ENCODE measurements around the gene ATG16L2.
"Not testable (repeated sequence)": the region's sequence is repeated elsewhere in the genome, so short reads cannot be mapped to it uniquely, and the experiment has no call there.

Gene ATG16L2

GRCh38 chr11:72833811-72834493 is 19.7 kb downstream of the ATG16L2 start:
- intact Hi-C loops (cut with DNase I), result loop anchor here (5.0 to 10.0 kb wide), 2 partner anchors 311 to 408 kb away; partner anchors contain the start of gene FCHSD2
- DNase-seq, result no peak

DNA sequence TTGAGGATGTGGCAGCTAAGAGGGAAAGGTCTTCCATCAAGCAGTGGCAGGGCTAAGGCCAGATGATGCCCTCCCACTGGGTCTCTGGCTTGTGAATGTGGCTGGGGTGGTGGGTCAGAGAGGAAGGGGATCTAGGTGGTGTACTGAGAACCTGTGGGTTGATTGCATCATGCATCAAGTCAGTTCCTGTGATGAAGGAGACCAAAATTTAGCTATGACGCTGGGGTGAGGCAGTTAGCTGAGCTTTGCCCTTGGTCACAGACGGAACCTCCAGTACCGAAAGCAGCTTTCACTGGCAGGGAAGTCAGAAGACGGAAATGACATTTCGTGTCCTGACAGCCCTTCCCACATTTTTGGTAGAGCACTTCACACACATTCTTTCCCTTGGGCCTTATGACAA is 20.7 kb downstream of the ATG16L2 start:
- DNase-seq, result no peak
- intact Hi-C loops (cut with DNase I), result loop anchor here (5.0 to 10.0 kb wide), 2 partner anchors 310 to 407 kb away; partner anchors contain the start of gene FCHSD2

GRCh38 chr11:72836111-72836510 is 21.9 kb downstream of the ATG16L2 start:
- intact Hi-C loops (cut with DNase I), result loop anchor here (10.0 kb wide), 1 partner anchor 309 kb away; the partner anchor contains the start of gene FCHSD2
- DNase-seq, result no peak

- no peak for DNase-seq
- intact Hi-C loops (cut with DNase I), result loop anchor here (10.0 kb wide), 1 partner anchor 306 kb away; the partner anchor contains the start of gene FCHSD2
Observed at GRCh38 chr11:72838691-72839305, 24.6 kb downstream of the ATG16L2 start.

DNA sequence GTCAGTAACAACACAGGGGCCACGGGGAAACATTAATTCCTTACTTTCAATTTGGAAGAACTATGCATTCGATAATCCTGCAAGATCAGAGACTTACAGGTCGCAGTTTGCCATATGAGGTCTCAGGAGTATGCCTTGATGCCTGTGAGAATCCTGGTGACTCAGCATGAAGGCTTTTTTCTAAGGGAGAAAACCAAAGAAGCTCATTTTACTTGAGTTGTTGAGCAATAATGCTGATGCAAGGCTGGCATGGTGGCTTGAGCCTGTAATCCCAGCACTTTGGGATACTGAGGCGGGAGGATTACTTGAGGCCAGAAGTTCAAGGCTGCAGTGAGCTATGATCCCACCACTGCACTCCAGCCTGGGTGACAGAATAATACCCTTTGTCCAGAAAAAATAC is 26.6 kb downstream of the ATG16L2 start:
- no peak for DNase-seq
- intact Hi-C loops (cut with DNase I), result no loop called here

DNA sequence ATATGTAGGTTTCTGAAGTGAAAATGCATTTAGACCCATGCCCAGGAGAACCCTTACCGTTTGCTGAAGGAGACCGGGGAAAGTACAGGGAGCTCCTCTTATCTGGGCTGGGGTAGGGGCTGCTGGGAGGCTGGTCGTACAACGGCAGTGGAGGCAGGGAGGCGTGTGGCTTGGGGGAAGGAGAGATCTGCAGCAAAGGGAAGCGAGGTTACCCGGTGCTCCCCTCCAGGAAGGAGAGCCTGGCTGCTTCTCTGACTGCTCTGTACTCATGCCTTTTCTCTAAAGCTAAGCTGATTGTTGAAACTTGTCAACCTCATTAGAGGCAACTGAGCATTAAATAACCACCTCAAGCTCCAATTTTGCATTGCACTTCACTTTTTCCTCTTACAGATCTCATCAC is 27.2 kb downstream of the ATG16L2 start:
- intact Hi-C loops (cut with DNase I), result no loop called here
- DNase-seq, result no peak

DNA sequence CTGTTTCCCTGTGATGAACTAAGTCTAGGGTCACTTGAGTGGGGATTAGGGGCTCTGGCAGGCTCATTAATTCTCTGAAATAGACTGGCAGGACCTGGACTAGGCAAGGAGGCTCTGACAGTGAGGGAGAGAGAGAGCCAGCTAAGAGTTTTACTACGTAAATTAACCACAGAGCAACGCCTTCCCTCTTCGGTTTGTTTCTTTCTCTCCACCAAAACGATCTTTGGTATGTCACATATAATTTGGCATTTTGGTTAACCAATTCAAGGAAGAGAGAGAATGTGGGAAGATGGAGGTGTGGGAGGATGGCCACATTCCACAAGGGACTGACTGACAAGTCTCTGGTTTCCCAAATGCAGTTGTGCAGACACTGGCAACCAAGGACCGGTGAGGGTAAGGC is 27.9 kb downstream of the ATG16L2 start:
- intact Hi-C loops (cut with DNase I), result no loop called here
- no peak for DNase-seq

DNA sequence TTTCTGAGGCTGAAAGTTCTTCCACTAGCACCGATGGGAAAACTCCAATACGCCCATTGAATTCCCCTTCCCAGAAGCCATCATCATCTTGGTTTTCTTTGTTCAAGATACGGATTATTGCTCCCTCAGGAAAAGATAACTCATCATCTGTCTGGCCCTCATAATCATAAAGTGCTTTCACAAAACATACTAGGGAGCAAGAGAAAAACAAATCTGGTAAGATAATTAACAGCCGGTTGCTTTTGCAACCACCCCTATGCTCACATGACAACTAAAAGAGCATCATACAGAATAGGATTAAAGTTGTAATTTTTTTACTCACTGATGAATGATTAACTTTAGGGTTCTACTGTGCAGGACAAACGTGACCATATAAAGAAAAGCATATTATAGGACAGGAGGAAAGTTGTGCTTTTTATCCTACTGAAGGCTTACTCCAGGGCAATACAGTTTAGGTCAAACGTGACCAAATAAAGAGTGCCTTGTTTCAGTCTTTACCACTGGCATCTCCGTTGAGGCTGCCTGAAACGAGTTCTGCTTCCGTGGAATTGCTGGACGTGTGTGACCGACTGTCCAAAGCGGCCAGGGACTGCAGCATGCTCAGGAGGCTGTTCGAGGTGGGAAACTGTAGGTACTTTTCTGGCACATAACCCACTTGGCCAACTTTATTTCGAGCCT is 28.6 kb downstream of the ATG16L2 start:
- no peak for DNase-seq
- intact Hi-C loops (cut with DNase I), result no loop called here

DNA sequence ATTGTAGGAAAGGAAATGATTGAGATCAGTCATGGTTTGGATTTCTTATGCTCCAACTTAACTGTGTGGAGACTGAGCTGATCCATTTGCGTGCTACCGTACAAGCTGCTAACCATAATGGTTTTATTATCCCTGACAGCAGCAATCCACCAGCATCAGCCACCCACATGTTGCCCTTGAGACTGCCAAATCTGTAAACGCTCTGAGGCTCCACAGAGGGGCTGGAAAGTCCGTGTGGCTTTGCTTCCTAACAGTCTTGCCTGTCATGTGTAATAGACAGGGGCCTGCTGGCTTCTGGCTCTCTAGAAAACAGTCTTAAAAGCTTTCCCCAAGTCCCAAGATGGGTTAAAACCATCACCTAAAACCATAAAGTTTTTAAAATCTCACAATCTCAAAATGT is 30.1 kb downstream of the ATG16L2 start:
- intact Hi-C loops (cut with DNase I), result no loop called here

DNA sequence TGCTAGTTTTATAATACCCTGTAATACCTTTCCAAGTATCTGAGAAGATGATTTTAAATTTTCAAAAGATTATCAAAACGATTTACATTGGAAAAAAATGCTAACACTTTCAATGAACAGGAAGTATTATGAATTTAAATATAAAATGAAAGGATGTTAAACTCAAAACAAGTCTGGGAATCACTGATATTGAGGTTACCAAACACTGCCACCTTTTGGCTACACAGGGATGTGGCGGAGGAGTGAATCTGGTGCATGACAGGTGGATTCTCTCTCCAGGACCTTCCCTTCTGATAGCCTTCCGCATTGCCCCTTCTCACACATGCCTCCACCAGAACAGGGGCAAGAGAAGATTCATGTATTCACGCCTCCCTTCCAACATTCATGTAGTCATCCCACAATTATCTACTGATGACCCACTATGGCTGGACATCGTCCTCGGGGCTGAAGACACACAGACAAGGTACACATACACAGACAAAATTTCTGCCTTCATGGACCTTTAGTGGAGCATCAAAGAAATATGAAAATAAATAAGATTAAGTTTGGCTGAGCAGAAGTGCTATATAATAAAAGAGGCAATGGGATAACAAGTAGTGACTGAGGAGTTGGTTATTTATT is 34.7 kb downstream of the ATG16L2 start:
- DNase-seq, result no peak
- intact Hi-C loops (cut with DNase I), result no loop called here

More for the DNA sequence above, 30.1 kb downstream of the ATG16L2 start:
- no peak for DNase-seq

DNA sequence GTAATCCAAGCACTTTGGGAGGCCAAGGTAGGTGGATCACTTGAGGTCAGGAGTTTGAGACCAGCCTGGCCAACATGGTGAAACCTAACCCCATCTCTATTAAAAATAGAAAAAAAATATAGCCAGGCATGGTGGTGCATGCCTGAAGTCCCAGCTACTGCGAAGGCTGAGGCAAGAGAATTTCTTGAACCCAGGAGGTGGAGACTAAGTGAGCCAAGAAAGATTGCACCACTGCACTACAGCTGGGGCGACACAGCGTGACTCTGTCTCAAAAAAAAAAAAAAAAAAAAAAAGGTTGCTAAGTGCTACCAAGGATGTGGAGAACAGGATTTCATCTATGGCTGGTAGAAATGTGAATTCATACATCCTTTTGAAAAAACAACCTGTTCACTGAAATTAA is 36.6 kb downstream of the ATG16L2 start:
- intact Hi-C loops (cut with DNase I), result no loop called here
- DNase-seq, result no peak

- no peak for DNase-seq
- intact Hi-C loops (cut with DNase I), result no loop called here
Observed at GRCh38 chr11:72851726-72852125, 37.5 kb downstream of the ATG16L2 start.

GRCh38 chr11:72856065-72856464 is 41.9 kb downstream of the ATG16L2 start:
- DNase-seq, result no peak
- intact Hi-C loops (cut with DNase I), result no loop called here

DNA sequence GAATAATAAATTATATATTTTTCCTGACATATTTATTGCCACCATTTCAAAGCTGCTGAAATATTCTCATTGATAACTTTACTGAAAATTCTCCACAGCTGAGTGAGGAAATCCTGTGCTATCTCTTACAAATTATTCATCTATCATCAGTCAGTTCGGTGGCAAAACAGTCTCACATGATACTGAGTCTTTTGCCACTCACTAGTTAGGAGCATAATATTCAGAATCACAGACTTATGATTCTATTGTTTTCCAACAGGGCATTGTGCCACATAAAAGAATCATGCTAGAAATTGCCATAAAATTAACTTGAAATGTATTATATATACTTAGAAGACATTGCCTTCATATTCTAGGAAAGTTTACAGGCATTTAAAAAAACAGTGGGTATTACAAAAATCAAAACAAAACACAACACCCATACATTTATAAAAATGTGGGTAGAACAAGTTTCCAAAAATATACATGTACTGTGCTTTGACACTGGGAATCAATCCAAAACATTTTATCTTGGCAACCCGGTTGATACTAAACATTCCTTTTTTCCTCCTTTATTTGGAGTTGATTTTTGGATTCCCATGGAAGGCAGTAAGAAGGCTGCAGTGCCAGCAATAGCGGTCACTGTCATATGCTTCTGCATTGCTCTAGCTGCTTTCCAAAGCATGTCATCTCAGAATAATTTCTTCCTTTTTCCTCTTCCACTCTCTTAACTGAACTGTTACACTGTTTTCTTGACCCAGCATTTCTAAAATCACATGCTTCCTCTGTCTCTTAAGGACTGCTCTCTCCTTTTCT is 42.5 kb downstream of the ATG16L2 start:
- no peak for DNase-seq
- intact Hi-C loops (cut with DNase I), result no loop called here

DNA sequence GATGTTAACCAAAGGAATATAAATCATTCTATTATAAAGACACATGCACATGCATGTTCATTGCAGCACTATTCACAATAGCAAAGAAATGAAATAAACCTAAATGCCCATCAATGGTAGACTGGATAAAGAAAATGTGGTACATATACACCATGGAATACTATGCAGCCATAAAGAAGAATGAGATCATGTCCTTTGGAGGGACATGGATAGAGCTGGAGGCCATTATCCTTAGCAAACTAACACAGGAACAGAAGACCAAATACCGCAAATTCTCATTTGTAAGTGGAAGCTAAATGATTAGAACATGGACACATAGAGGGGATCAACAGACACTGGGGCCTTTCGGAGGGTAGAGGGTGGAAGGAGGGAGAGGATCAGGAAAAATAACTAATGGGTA is 44.1 kb downstream of the ATG16L2 start:
- intact Hi-C loops (cut with DNase I); DNase-seq: not testable (repeated sequence)

DNA sequence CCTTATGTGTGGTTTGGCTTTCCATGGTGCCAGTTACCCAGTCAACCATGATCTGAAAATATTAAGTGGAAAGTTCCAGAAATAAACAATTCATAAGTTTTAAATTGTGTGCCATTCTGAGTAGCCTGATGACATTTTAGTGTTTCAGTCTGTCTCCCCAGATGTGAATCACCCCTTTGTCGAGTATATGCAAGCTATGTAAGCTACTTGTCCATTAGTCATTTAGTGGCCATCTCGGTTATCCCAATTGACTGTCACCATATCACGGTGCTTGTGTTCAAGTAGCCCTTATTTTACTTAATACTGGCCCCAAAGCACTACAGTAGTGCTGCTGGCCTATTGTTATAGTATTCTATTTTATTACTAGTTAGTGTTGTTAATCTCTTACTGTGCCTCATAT is 44.9 kb downstream of the ATG16L2 start:
- intact Hi-C loops (cut with DNase I), result no loop called here
- no peak for DNase-seq

DNA sequence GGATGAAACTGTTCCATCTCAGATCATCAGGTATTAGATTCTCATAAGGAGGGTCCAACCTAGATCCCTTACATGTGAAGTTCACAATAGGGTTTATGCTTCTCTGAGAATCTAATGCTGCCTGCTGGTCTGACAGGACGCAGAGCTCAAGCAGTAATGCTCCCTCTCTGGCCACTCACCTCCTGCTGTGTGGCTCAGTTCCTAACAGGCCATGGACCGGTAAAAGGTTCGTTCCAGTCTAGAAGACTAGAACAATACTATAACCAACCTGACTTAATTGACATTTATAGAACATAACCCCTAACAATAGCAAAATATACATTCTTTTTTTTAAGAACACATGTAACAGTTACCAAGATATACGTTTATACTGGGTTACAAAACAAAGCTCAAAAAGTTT is 45.8 kb downstream of the ATG16L2 start:
- DNase-seq, result no peak
- intact Hi-C loops (cut with DNase I), result no loop called here

GRCh38 chr11:72860592-72860991 is 46.4 kb downstream of the ATG16L2 start:
- DNase-seq, result no peak

DNA sequence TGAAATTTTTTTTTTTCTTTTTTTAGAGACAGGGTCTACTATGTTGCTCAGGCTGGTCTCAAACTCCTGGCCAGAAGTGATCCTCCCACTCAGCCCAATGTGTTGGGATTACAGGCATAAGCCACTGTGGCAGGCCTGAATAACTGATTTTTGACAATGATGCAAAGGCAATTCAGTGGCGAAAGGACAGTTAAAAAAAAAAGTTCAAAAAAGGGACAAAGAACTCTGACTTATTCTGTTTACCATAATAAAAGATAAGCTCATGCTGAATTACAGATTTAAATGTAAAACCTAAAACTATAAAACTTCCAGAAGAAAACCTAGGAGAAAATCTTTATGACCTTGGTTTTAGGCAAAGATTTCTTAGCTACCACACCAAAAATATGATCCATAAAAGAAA is 48.9 kb downstream of the ATG16L2 start:
- intact Hi-C loops (cut with DNase I), result no loop called here
- DNase-seq, result no peak

More at GRCh38 chr11:72860592-72860991, 46.4 kb downstream of the ATG16L2 start:
- intact Hi-C loops (cut with DNase I), result no loop called here

DNA sequence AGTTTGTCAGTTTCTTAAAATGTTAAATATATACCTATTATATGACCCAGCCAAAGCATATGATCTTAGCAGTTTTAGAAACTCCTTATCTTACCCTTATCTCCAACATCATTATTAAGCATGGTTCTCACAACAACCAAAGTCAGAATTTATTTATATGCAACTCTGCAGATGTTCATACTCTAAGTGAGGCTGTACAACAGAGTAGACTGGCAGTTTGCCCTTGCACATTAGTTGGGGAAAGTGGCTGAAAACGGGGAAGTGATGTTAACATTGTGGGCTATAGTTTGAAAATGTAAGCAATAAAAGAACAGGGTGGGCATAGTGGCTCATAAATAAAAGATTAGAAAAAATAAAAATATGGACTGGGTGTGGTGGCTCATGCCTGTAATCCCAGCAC is 49.7 kb downstream of the ATG16L2 start:
- intact Hi-C loops (cut with DNase I), result no loop called here
- DNase-seq, result no peak
